Immature natural killer cell (primary cell): Measurements from ENCODE around the gene NLRC4. TPM values are rescaled to one million over a fixed set of nuclear protein-coding genes. Genes with fewer than 3 reads are reported as not detected.
"Not testable (repeated sequence)": the region's sequence is repeated elsewhere in the genome, so short reads cannot be mapped to it uniquely, and the experiment has no call there.

ENCODE experiments used
- DNase-seq, 3 donors: peaks; one replicate each; pipeline ENCODE4 v3.0.0; 2022; ENCODE audit warnings: mixed read lengths in 1 of 3
- H3K27ac Mint-ChIP-seq, 6 donors: one replicate each; pipeline ENCODE4 v1.8.0; 2020; ENCODE audit warnings: mixed read lengths in 6 of 6, mild to moderate bottlenecking in 5 of 6, inconsistent platforms in 4 of 6, moderate library complexity in 3 of 6
- H3K27me3 Mint-ChIP-seq, 3 donors: one replicate each; pipeline ENCODE4 v1.8.0; 2020 to 2021; ENCODE audit warnings: low read depth in 3 of 3, mild to moderate bottlenecking in 3 of 3, mixed read lengths in 3 of 3, moderate library complexity in 3 of 3, inconsistent platforms in 1 of 3
- H3K36me3 Mint-ChIP-seq, 3 donors: one replicate each; pipeline ENCODE4 v1.8.0; 2020; ENCODE audit warnings: mixed read lengths in 3 of 3, inconsistent platforms in 2 of 3, mild to moderate bottlenecking in 2 of 3
- H3K4me1 Mint-ChIP-seq, 2 donors: one replicate each; pipeline ENCODE4 v1.8.0; 2020; ENCODE audit warnings: inconsistent platforms in 2 of 2, mild to moderate bottlenecking in 2 of 2, mixed read lengths in 2 of 2, moderate library complexity in 1 of 2
- H3K4me3 Mint-ChIP-seq, 5 donors: one replicate each; pipeline ENCODE4 v1.8.0; 2020; ENCODE audit warnings: mild to moderate bottlenecking in 5 of 5, mixed read lengths in 5 of 5, inconsistent platforms in 3 of 5, moderate library complexity in 3 of 5
- H3K9me3 Mint-ChIP-seq, 6 donors: one replicate each; pipeline ENCODE4 v1.8.0; 2020; ENCODE audit warnings: mild to moderate bottlenecking in 6 of 6, mixed read lengths in 6 of 6, inconsistent platforms in 4 of 6, moderate library complexity in 3 of 6
- polyA plus RNA-seq, 3 donors: library from polyadenylated mRNA; unstranded; fragments of 300-500 nt; fragmentation: Illumina TruSeq; gene quantifications; one replicate each; pipeline ENCODE4 v1.2.3, GENCODE V29; 2021

The NLRC4 gene
- polyA plus RNA-seq, 3 donors from 2014 or later = 0.18 TPM; not detected in 2

GRCh38 chr2:32228181-32228580 is 36.5 kb downstream of the NLRC4 start:
- peak overlapping the region in 1 of 6 donors; percentile 21 for H3K27ac Mint-ChIP-seq
- H3K36me3 Mint-ChIP-seq = peaks cover 6 to 28% (median 13%) of the 10 kb centered on the region in 3 donors
- no peak overlapping the region for H3K4me3 Mint-ChIP-seq
- peaks cover 0 to 2% (median 0%) of the 10 kb centered on the region in 3 donors for H3K27me3 Mint-ChIP-seq
- no peaks in the 10 kb centered on the region for H3K9me3 Mint-ChIP-seq
- H3K4me1 Mint-ChIP-seq = peaks cover 3 to 6% of the 10 kb centered on the region in 2 donors
- DNase-seq = no peak

- peaks cover 12 to 26% (median 20%) of the 10 kb centered on the region in 3 donors for H3K36me3 Mint-ChIP-seq
- DNase-seq = no peak
- peaks cover 0 to 2% (median 0%) of the 10 kb centered on the region in 3 donors for H3K27me3 Mint-ChIP-seq
- H3K9me3 Mint-ChIP-seq = no peaks in the 10 kb centered on the region
- peaks cover 3 to 6% of the 10 kb centered on the region in 2 donors for H3K4me1 Mint-ChIP-seq
- peak overlapping the region in 1 of 6 donors; percentile 8 for H3K27ac Mint-ChIP-seq
- H3K4me3 Mint-ChIP-seq = no peak overlapping the region
Measured at GRCh38 chr2:32227492-32227891, 37.2 kb downstream of the NLRC4 start.

- no peak overlapping the region for H3K27ac Mint-ChIP-seq
- no peaks in the 10 kb centered on the region for H3K27me3 Mint-ChIP-seq
- H3K36me3 Mint-ChIP-seq = peaks cover 19 to 48% (median 37%) of the 10 kb centered on the region in 3 donors
- DNase-seq = no peak
- H3K4me1 Mint-ChIP-seq = no peaks in the 10 kb centered on the region
- no peaks in the 10 kb centered on the region for H3K9me3 Mint-ChIP-seq
- no peak overlapping the region for H3K4me3 Mint-ChIP-seq
Measured at GRCh38 chr2:32222966-32223365, 41.7 kb downstream of the NLRC4 start.

GRCh38 chr2:32220445-32220844 is 44.2 kb downstream of the NLRC4 start:
- Mint-ChIP-seq H3K4me1 (no peaks in the 10 kb centered on the region), H3K4me3 (no peak overlapping the region), H3K27ac (no peak overlapping the region), H3K9me3 (no peaks in the 10 kb centered on the region), H3K27me3 (no peaks in the 10 kb centered on the region), H3K36me3 (peaks cover 19 to 48% (median 33%) of the 10 kb centered on the region in 3 donors)
- DNase-seq = no peak

GRCh38 chr2:32212295-32212694 is 52.4 kb downstream of the NLRC4 start:
- Mint-ChIP-seq H3K27ac (peak overlapping the region in 3 of 6 donors; percentile 1 to 40 (median 2)), H3K9me3 (no peaks in the 10 kb centered on the region), H3K27me3 (no peaks in the 10 kb centered on the region), H3K36me3 (peaks cover 4 to 18% (median 4%) of the 10 kb centered on the region in 3 donors), H3K4me3 (no peak overlapping the region), H3K4me1 (peaks cover 0 to 6% of the 10 kb centered on the region in 2 donors)
- no peak for DNase-seq

GRCh38 chr2:32210767-32211408 is 53.8 kb downstream of the NLRC4 start:
- no peak overlapping the region for H3K4me3 Mint-ChIP-seq

GRCh38 chr2:32203428-32203827 is 61.3 kb downstream of the NLRC4 start:
- not testable (repeated sequence) for H3K9me3 Mint-ChIP-seq, H3K4me1 Mint-ChIP-seq, H3K27me3 Mint-ChIP-seq, H3K4me3 Mint-ChIP-seq, DNase-seq, H3K27ac Mint-ChIP-seq
- H3K36me3 Mint-ChIP-seq = peaks cover 12 to 42% (median 15%) of the 10 kb centered on the region in 3 donors

More at GRCh38 chr2:32210767-32211408, 53.8 kb downstream of the NLRC4 start:
- no peaks in the 10 kb centered on the region for H3K27me3 Mint-ChIP-seq
- peaks cover 4 to 18% (median 4%) of the 10 kb centered on the region in 3 donors for H3K36me3 Mint-ChIP-seq
- H3K27ac Mint-ChIP-seq = peak overlapping the region in 1 of 6 donors; percentile 29
- no peak for DNase-seq
- H3K4me1 Mint-ChIP-seq = peaks cover 0 to 6% of the 10 kb centered on the region in 2 donors
- H3K9me3 Mint-ChIP-seq = no peaks in the 10 kb centered on the region

GRCh38 chr2:32200814-32201213 is 63.9 kb downstream of the NLRC4 start:
- Mint-ChIP-seq H3K9me3 (no peaks in the 10 kb centered on the region), H3K4me1 (no peaks in the 10 kb centered on the region), H3K27ac (peak overlapping the region in 1 of 6 donors; percentile 53), H3K27me3 (no peaks in the 10 kb centered on the region), H3K4me3 (no peak overlapping the region), H3K36me3 (peaks cover 16 to 54% (median 20%) of the 10 kb centered on the region in 3 donors)
- no peak for DNase-seq

GRCh38 chr2:32192418-32192817 is 72.3 kb downstream of the NLRC4 start:
- Mint-ChIP-seq H3K4me1 (peaks cover 3 to 21% of the 10 kb centered on the region in 2 donors), H3K27me3 (no peaks in the 10 kb centered on the region), H3K9me3 (no peaks in the 10 kb centered on the region), H3K4me3 (no peak overlapping the region), H3K36me3 (peaks cover 0 to 15% (median 5%) of the 10 kb centered on the region in 3 donors), H3K27ac (peak overlapping the region in 1 of 6 donors; percentile 22)
- DNase-seq = no peak

GRCh38 chr2:32189011-32189410 is 75.7 kb downstream of the NLRC4 start:
- peaks cover 3 to 21% of the 10 kb centered on the region in 2 donors for H3K4me1 Mint-ChIP-seq
- H3K36me3 Mint-ChIP-seq = peaks cover 0 to 15% (median 8%) of the 10 kb centered on the region in 3 donors
- H3K4me3 Mint-ChIP-seq = no peak overlapping the region
- H3K9me3 Mint-ChIP-seq = no peaks in the 10 kb centered on the region
- H3K27me3 Mint-ChIP-seq = no peaks in the 10 kb centered on the region
- no peak for DNase-seq
- H3K27ac Mint-ChIP-seq = peak overlapping the region in 1 of 6 donors; percentile 54

- Mint-ChIP-seq H3K27ac (no peak overlapping the region), H3K4me3 (no peak overlapping the region), H3K4me1 (no peaks in the 10 kb centered on the region), H3K9me3 (no peaks in the 10 kb centered on the region), H3K27me3 (no peaks in the 10 kb centered on the region), H3K36me3 (peaks cover 5 to 15% (median 12%) of the 10 kb centered on the region in 3 donors)
- no peak for DNase-seq
Measured at GRCh38 chr2:32182667-32183066, 82.0 kb downstream of the NLRC4 start.

Other genes with a start within 250 kb of the NLRC4 start
- 100 to 1,000 TPM; 130 to 163 (median 160) TPM for gene DPY30, start 225.1 kb downstream of the NLRC4 start, polyA plus RNA-seq
- gene SPAST, start 201.3 kb downstream of the NLRC4 start, polyA plus RNA-seq = 10 to 100 TPM in 2 of 3 donors, 1 to 10 TPM in 1; 9.1 to 12.9 (median 12.5) TPM
- 10 to 100 TPM in 1 of 3 donors, 1 to 10 TPM in 2; 7.3 to 10.6 (median 7.5) TPM for gene SLC30A6, start 99.0 kb downstream of the NLRC4 start, polyA plus RNA-seq
- 10 to 100 TPM; 15.4 to 27.6 (median 19.6) TPM for gene YIPF4, start 13.0 kb upstream of the NLRC4 start, polyA plus RNA-seq
- gene BIRC6, start 92.1 kb upstream of the NLRC4 start, polyA plus RNA-seq = 10 to 100 TPM; 10.6 to 42.7 (median 12.2) TPM